Measurements from ENCODE around the gene LIN7B. TPM values are rescaled to one million over a fixed set of nuclear protein-coding genes. Genes with fewer than 3 reads are reported as not detected.

LIN7B gene
- total and polyA plus RNA-seq, 9 of the 15 experiments (the other 6 are each of a cell fraction or from before 2014, with no cell fraction given): 0.89 to 15.7 (median 4.0) TPM

GRCh38 chr19:49118565-49119410, 4.6 kb downstream of the LIN7B start, which contains the start of gene C19orf73 (continued):
- TF ChIP-seq SAFB (IDR thresholded peaks at IDR 0.05; ENCODE audit: borderline replicate concordance, low read depth, low read length): peak; percentile 96
- no peak for TF ChIP-seq ZNF79 (CRISPR knock-in tag; IDR thresholded peaks at IDR 0.05; ENCODE audit: low read depth)
- no peak for TF ChIP-seq ADNP (tag; IDR thresholded peaks at IDR 0.05)
- no peak for TF ChIP-seq ZNF253 (CRISPR knock-in tag; conservative IDR thresholded peaks at IDR 0.05)
- TF ChIP-seq, protein P1, sequence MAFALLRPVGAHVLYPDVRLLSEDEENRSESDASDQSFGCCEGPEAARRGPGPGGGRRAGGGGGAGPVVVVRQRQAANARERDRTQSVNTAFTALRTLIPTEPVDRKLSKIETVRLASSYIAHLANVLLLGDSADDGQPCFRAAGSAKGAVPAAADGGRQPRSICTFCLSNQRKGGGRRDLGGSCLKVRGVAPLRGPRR (CRISPR knock-in tag; IDR thresholded peaks at IDR 0.05): no peak
- TF ChIP-seq ZNF57 (CRISPR knock-in tag; IDR thresholded peaks at IDR 0.05): no peak
- TF ChIP-seq ETS2 (tag; IDR thresholded peaks at IDR 0.05; ENCODE audit: borderline replicate concordance, poor library complexity, severe bottlenecking): no peak
- TF ChIP-seq KHSRP (IDR thresholded peaks at IDR 0.05): no peak
- no peak for TF ChIP-seq GTF2F1 (IDR thresholded peaks at IDR 0.05; ENCODE audit: low read depth, low read length)
- no peak for TF ChIP-seq ZNF41 (CRISPR knock-in tag; conservative IDR thresholded peaks at IDR 0.05)
- no peak for TF ChIP-seq MYNN (IDR thresholded peaks at IDR 0.05)
- TF ChIP-seq MYNN (CRISPR knock-in tag; IDR thresholded peaks at IDR 0.05): no peak
- TF ChIP-seq HCFC1 (IDR thresholded peaks at IDR 0.05; ENCODE audit: low read depth, low read length): peak; percentile 40
- TF ChIP-seq MCM2 (IDR thresholded peaks at IDR 0.05; ENCODE audit: low read depth): no peak
- TF ChIP-seq, protein P2, sequence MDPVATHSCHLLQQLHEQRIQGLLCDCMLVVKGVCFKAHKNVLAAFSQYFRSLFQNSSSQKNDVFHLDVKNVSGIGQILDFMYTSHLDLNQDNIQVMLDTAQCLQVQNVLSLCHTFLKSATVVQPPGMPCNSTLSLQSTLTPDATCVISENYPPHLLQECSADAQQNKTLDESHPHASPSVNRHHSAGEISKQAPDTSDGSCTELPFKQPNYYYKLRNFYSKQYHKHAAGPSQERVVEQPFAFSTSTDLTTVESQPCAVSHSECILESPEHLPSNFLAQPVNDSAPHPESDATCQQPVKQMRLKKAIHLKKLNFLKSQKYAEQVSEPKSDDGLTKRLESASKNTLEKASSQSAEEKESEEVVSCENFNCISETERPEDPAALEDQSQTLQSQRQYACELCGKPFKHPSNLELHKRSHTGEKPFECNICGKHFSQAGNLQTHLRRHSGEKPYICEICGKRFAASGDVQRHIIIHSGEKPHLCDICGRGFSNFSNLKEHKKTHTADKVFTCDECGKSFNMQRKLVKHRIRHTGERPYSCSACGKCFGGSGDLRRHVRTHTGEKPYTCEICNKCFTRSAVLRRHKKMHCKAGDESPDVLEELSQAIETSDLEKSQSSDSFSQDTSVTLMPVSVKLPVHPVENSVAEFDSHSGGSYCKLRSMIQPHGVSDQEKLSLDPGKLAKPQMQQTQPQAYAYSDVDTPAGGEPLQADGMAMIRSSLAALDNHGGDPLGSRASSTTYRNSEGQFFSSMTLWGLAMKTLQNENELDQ (CRISPR knock-in tag; IDR thresholded peaks at IDR 0.05; ENCODE audit: borderline replicate concordance): no peak
- TF ChIP-seq, protein P3, sequence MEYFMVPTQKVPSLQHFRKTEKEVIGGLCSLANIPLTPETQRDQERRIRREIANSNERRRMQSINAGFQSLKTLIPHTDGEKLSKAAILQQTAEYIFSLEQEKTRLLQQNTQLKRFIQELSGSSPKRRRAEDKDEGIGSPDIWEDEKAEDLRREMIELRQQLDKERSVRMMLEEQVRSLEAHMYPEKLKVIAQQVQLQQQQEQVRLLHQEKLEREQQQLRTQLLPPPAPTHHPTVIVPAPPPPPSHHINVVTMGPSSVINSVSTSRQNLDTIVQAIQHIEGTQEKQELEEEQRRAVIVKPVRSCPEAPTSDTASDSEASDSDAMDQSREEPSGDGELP (CRISPR knock-in tag; IDR thresholded peaks at IDR 0.05; ENCODE audit: borderline replicate concordance): peak; percentile 91
- TF ChIP-seq SAP30 (IDR thresholded peaks at IDR 0.05; ENCODE audit: borderline replicate concordance, insufficient read depth, low read depth, low read length, poor library complexity, severe bottlenecking): peak; percentile 22
- 0 out of 2 replicates have a peak, but pooled peaks have one; percentile 8 for TF ChIP-seq KLF16 (IDR thresholded peaks at IDR 0.05)
- TF ChIP-seq TCFL5 (CRISPR knock-in tag; conservative IDR thresholded peaks at IDR 0.05): no peak
- no peak for TF ChIP-seq SNIP1 (IDR thresholded peaks at IDR 0.05; ENCODE audit: low read depth)
